OCI-M2 (cell line): Measurements from ENCODE around the gene MS4A13.
"Not testable (repeated sequence)": the region's sequence is repeated elsewhere in the genome, so short reads cannot be mapped to it uniquely, and the experiment has no call there.

ENCODE experiments used
- DNase-seq: peaks from one replicate; lab custom pipeline; 2025; ENCODE audit not compliant: unreplicated experiment; lab: John Stamatoyannopoulos, UW

Gene MS4A13

GRCh38 chr11:60530454-60531100 lies 15.4 kb downstream of the MS4A13 start:
- no peak for DNase-seq

- not testable (repeated sequence) for DNase-seq
These were observed 17.2 kb downstream of the MS4A13 start for GRCh38 chr11:60532383-60532782.

GRCh38 chr11:60538627-60539026 lies 23.4 kb downstream of the MS4A13 start:
- not testable (repeated sequence) for DNase-seq

- DNase-seq: no peak
These were observed 28.9 kb downstream of the MS4A13 start for GRCh38 chr11:60544077-60544476.

- DNase-seq: no peak
These were observed 46.1 kb downstream of the MS4A13 start for GRCh38 chr11:60561254-60561653.

GRCh38 chr11:60563553-60564235 lies 48.5 kb downstream of the MS4A13 start:
- no peak for DNase-seq

- DNase-seq: no peak
These were observed 51.6 kb downstream of the MS4A13 start for GRCh38 chr11:60566776-60567175.

- DNase-seq: no peak
These were observed 55.8 kb downstream of the MS4A13 start for GRCh38 chr11:60570970-60571369.

- no peak for DNase-seq
These were observed 74.4 kb downstream of the MS4A13 start for GRCh38 chr11:60589611-60590010.
